GM19351 (cell line): ENCODE data around the gene ZMYND12.
"Not testable (repeated sequence)": the region's sequence is repeated elsewhere in the genome, so short reads cannot be mapped to it uniquely, and the experiment has no call there.

ENCODE experiments used
- ATAC-seq: cut with Tn5 transposase; IDR thresholded peaks from one replicate; pipeline ENCODE4 v1.9.1; 2021; ENCODE audit warnings: mild to moderate bottlenecking, moderate library complexity; ENCODE audit not compliant: unreplicated experiment

ZMYND12 gene, protein sequence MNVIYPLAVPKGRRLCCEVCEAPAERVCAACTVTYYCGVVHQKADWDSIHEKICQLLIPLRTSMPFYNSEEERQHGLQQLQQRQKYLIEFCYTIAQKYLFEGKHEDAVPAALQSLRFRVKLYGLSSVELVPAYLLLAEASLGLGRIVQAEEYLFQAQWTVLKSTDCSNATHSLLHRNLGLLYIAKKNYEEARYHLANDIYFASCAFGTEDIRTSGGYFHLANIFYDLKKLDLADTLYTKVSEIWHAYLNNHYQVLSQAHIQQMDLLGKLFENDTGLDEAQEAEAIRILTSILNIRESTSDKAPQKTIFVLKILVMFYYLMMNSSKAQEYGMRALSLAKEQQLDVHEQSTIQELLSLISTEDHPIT

DNA sequence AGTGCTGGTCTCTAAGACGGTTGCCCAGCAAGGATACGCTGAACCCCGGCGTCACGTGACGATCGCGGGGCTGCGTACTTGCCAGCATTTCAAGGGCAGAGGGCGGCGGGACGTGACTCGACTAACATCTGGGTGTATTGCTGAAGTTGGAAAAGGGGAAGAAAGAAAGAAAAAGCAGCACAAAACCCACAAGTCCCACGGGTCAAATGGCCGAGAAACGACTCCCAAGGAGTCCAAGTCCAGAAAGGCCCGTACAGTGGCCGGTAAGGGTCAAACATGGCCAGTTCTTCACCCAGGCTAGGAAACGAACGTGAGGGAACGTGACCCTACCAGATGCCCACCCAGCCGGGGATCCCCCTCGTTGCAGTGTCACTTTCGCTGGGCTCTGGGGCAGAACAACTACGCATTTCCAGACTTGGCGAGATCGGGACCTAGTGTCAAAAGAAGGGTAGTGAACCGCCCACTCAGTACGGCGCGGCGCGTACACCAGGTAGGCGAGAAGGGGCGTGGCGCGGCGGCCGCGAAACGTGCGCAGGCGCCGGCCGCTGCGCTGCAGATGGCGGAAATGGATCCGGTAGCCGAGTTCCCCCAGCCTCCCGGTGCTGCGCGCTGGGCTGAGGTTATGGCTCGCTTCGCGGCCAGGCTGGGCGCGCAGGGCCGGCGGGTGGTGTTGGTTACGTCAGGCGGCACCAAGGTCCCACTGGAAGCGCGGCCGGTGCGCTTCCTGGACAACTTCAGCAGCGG, at the start of gene ZMYND12, which contains the start of gene PPCS:
Gene ZMYND12, minus strand, starts transcription at position 13 of the 744 bp plus-strand sequence. CDS start 25 bp downstream, outside the sequence.
Gene PPCS, plus strand, starts transcription at position 534 of the 744 bp plus-strand sequence. Its CDS starts 23 bp downstream, at position 557.
- ATAC-seq = peak; percentile 78

DNA sequence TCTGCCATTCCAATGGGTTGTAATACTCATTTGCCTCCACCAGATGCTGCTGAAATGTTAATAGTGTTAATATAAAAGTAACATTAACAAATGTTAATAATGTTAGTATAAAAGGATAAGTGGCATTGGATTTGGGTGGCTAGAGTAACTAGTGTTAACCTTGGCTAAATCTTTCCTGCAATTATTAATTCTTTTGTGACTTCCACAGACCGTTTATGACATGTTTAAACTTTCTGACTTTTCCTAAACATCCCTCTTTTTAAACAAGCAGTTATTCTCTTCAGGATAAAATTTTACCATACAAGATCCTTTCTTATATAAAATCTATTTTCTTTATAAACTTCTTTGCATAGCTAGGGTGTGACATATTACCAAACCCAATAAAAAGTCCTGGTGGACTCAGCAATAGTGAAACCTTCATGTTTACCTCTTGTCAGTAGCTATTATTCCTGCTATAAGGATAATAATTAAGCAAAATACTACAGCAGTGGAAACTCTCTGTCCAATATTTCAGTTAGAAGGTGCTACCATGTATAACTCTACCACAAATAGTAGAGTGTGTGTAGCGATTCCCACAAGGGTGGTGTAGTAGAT, 48.8 kb upstream of the ZMYND12 start:
- no peak for ATAC-seq

GRCh38 chr1:42502031-42502430, 46.2 kb upstream of the ZMYND12 start:
- not testable (repeated sequence) for ATAC-seq

DNA sequence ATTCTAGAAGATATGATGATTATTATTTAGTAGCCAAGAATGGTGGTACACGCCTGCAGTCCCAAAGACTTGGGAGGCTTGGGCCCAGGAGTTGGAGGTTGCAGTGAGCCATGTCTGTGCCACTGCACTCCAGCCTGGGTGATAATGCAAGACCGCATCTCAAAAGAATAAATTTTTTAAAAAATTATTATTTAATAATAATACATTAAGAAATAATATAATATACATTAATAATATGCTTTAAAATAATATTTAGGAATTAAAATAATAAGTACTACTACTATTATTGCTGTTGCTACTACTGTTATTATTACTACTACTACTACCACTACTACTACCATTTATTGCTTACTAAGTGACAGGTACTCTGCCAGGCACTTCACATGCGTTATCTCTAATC, 34.4 kb upstream of the ZMYND12 start:
- ATAC-seq = no peak

- no peak for ATAC-seq
Observed at GRCh38 chr1:42484382-42484781, 28.6 kb upstream of the ZMYND12 start.

DNA sequence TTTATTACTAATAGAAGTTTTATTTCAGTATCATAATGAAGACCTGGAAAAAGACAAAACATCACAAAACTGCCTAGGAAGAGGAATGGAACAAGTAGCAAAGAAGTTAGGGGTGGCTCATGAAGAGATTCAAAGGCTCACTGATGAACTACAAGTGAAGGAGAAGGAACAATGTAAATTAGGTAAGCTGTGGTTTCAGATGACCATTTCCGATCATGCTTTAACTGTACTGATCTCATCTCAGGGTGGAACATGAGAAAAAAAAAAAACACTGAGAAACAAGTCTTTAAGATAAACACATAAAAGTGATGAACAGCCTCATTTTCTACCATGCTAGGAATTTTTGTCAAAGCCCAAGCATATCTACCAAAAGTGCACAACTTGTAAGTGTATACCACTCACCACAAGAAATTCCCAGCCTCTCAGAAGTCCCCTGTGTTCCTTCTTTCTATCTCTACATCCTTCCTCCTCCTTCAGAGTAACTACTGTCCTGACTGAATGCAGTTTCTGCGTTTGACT, 26.9 kb upstream of the ZMYND12 start:
- no peak for ATAC-seq

GRCh38 chr1:42480921-42481320, 25.1 kb upstream of the ZMYND12 start:
- ATAC-seq = no peak

DNA sequence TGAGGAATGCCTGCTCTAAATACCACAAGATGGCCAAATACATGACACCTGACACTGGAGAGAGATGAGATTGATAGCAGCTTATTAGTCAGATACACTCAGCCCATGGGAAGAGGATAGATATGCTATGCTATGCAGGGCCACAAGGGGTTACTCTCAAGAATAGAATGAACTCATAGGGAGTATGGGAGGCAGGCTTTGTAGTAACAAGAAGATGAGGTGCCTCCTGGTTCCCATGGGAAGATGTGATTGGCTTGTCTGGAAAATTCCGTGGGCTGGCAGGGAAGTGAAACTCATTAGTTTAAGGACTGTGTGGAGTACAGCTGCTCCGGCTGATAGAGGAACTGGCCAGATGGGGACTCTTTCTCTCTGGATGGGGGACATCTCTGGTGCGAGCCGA, 23.8 kb upstream of the ZMYND12 start:
- no peak for ATAC-seq

GRCh38 chr1:42477775-42478174, 22.0 kb upstream of the ZMYND12 start:
- ATAC-seq = no peak

DNA sequence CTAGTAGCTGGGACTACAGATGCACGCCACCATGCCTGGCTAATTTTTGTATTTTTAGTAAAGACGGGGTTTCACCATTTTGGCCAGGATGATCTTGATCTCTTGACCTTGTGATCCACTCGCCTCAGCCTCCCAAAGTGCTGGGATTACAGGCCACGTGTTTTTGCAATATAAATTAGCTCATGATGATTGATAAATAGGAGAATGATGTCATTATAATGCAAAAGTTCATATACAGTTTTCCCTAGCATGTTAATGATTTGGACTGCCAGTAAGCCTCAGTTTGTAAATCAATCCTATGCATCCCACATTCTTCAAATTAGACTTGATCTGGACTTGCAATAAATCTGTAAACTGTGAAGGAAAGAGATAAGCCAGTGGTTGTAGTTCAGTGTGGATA, 21.5 kb upstream of the ZMYND12 start:
- not testable (repeated sequence) for ATAC-seq

GRCh38 chr1:42476605-42477004, 20.8 kb upstream of the ZMYND12 start:
- ATAC-seq = no peak

DNA sequence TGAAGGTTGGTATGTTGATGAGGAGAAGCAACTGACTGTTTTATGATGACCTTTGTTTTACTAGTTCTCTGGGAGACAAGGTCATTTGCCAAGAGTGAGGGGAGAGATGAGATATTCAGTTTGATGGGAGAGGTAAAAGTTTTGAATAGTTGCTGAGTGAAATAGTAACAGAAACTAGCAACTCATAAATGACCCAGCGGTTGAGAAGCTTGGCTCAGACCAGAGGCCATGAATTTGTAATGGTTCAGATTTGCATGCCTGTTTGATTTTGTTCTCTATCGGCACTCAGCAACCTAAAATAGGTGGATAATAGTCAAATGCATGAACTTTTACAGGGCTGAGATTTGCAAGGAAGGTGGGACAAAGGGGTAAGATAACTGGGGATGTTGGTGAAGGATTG, 13.9 kb upstream of the ZMYND12 start:
- ATAC-seq = no peak

- ATAC-seq = no peak
Observed at GRCh38 chr1:42466030-42466429, 10.2 kb upstream of the ZMYND12 start.

GRCh38 chr1:42463921-42464320, 8.1 kb upstream of the ZMYND12 start:
- ATAC-seq = no peak

- peak; percentile 99 for ATAC-seq
Observed at GRCh38 chr1:42462828-42463763, 7.3 kb upstream of the ZMYND12 start, which contains the start of gene CCDC30. Gene CCDC30 (plus strand): TSS chr1:42463286. CDS start chr1:42480552, 17,266 bp downstream.

DNA sequence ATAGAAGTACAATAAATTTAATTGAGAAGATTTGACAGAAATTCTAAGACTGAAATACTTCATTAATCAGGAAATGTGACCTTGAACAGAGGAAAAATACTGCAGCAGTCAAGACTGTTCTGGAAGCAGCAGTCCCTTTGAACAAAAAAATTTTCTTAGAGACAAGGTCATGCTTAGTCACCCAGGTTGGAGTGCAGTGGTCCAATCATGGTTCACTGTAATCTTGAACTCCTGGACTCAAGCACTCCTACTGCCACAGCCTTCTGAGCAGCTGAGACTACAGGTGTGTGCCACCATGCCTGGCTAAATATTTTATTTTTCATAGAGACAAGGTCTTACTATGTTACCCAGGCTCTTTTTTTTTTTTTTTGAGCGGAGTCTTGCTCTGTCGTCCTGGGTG, 5.4 kb upstream of the ZMYND12 start:
- ATAC-seq = no peak

DNA sequence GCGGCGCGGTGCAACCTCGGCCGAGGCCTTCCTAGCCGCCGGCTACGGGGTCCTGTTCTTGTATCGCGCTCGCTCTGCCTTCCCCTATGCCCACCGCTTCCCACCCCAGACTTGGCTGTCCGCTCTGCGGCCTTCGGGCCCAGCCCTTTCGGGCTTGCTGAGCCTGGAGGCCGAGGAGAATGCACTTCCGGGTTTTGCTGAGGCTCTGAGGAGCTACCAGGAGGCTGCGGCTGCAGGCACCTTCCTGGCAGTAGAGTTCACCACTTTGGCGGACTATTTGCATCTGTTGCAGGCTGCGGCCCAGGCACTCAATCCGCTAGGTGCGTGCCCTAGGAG, 900 bp upstream of the ZMYND12 start:
- ATAC-seq = peak; percentile 67

DNA sequence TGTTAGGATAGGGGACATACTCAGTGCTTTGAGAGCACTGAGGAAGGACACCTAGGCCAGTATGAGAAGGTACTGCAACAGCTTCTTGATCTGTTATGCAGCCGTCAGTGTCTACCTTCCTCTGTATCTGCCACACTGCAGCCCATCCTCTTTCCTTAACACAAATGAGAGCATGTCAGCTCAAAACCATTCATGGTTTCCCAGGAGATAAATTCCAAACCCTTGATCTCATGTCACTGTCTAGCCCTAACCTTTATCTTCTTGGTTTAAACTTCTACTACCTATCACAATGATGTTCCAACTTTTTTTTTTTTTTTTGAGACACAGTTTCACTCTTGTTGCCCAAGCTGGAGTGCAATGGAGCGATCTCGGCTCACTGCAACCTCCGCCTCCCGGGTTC, 1.4 kb downstream of the ZMYND12 start:
- no peak for ATAC-seq

GRCh38 chr1:42453386-42453785, 2.4 kb downstream of the ZMYND12 start:
- no peak for ATAC-seq

DNA sequence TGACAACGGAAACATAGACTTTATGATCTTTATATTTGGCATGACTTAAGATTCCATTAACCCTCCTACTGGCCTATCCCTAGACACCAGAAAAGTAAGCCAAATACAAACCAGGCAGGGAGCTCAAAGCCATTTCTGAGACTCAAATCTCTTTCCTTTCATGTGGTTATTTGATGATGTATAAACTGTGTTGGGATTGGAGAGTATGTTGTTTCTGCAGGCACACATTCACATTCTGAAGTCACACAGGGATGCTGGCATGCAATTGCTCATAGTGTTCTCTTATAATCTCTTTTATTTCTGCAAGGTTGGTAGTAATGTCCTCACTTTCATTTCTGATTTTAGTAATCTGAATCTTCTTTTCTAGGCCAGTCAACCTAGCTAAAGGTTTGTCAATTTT, 5.8 kb downstream of the ZMYND12 start:
- no peak for ATAC-seq
